Epithelial cell of alveolus of lung (primary cell): ENCODE results near the gene F5. TPM values are rescaled to one million over a fixed set of nuclear protein-coding genes. Genes with fewer than 3 reads are reported as not detected.

ENCODE experiments used
- total RNA-seq: library from RNA; depleted of rRNA; stranded (reverse); fragments of >200 nt; gene quantifications from 2 replicates; pipeline ENCODE4 v1.2.1, GENCODE V29; 2015

The F5 gene
- under 0.01 TPM in 1 of 2 replicates, not detected in the other for total RNA-seq

DNA sequence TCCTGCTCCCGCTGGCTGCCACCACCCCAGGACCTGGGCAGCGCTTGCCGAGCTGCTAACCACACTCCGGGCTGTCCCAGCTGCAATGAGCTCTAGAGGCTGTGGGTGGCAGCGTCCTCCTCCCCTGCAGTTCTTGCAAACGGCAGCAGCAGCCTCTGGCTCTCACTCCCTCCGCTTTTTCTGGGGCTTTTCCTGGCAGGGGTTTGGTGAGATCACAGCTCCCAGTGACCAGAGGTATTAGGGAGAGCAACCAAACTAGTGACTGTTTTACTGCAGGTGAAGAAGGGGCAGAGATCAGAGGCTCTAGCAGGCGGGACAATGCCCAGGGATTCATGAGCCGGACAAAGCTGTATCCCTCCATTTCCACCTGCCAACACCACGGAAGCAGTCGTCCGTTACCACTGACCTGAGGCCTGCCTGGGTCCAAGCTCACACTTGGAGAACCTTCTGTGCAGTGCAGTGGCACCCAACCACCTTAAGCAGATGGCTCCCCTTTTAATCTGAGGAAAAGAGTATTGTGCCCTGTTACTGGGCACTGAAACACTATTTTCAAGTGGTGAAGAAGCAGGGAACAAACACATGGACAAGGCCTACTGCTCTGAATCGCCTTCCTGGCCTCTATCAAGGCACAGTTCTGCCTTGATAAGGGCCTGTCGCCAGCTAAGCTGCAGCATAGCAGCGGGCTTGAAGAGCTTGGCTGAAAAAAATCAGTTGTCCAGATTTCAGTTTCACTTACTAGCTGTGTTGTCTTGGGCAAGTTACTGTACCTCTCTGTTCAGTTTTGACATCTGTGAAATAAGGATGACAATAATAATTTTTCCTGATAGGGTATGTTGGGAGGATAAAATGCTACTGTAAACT lies at the start of gene F5:
Gene F5, minus strand, starts transcription at position 87 of the 861 bp plus-strand sequence. CDS start 95 bp downstream, outside the sequence.

DNA sequence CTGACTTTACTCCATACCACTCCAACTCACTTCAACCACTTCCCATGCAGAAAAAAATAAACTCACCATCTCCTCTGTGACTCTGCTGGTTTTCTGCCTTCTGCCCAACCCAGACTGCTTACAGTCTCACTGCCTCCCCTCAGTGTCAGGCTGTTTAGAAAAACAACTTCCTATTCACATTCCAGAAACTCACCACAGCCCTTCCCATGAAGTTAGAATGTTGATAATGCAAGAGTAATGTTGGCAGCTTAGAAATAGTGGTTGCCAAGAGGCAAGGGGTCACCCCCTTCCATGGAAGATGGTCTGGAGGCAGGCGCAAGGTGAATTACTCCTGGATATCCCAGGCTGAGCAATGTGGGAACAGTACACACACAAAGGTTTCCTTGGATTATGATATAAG lies 43.7 kb upstream of the F5 start, which contains the start of gene SELP:
Gene SELP, minus strand, starts transcription at position 119 of the 400 bp plus-strand sequence. Its CDS starts 50 bp downstream, at position 69.

DNA sequence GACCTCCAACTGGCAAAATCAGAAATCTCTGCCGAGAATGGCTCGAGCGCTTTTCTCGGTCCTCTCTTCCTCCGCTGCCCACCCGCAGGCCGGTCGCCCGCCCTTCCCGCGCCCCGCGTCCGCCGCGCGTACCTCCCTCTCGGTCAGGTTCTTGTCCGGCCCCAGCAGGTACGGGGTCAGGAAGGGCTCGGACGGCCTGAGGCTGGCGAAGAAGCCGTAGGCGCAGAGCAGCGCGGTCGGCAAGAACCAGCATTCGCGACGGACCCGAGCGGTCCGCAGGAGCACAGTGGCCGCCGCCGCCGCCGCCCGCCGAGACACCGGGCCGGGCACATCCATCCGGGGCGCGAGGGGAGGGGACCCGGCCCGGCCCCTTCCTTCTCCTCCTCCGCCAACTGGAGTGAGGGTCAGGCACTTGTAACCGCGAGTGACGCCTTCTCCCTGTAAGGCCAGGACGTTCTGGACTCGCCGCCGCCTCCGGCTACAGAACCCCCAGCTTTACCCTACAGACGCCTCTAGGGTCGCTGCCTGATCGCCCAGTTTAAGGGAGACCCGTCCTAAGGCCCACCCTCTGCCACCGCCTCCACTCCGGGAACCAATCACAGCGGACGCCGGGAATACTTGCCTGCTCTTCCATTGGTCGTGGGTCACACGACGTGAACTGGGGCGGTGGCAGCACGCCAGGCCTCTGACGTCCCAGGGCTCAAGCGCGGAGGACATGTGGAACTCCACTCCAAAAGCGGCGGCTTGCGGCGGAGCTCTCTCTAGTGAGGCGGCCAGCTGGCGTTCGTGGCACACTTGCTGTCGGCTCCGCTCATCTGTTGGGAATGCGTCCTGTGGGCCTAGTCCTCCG lies 100.6 kb downstream of the F5 start, which contains the start of gene SLC19A2:
Gene SLC19A2, minus strand, starts transcription at position 514 of the 850 bp plus-strand sequence. Its CDS starts 178 bp downstream, at position 336.

Other genes with a start within 250 kb of the F5 start
- gene NME7, start 218.7 kb downstream of the F5 start, total RNA-seq = 19.6 and 29.7 TPM in 2 replicates
- gene BLZF1, start 218.3 kb downstream of the F5 start, total RNA-seq = 17.0 and 19.7 TPM in 2 replicates
- gene CCDC181, start 159.0 kb downstream of the F5 start, total RNA-seq = 1.2 and 2.2 TPM in 2 replicates
- 9.3 and 18.7 TPM in 2 replicates for gene SLC19A2, start 100.5 kb downstream of the F5 start, total RNA-seq
- not detected in 2 replicates for gene SELP, start 43.6 kb upstream of the F5 start, total RNA-seq
- 0.26 TPM in 1 of 2 replicates, not detected in the other for gene SELL, start 125.1 kb upstream of the F5 start, total RNA-seq
- not detected in 2 replicates for gene SELE, start 147.6 kb upstream of the F5 start, total RNA-seq
- gene METTL18, start 208.4 kb upstream of the F5 start, total RNA-seq = 5.4 and 8.3 TPM in 2 replicates